Measurements from ENCODE around the gene PEX5L. TPM values are rescaled to one million over a fixed set of nuclear protein-coding genes. Genes with fewer than 3 reads are reported as not detected.

Gene PEX5L
- total RNA-seq, 2 donors from 2014 or later = 4.2 to 13.2 TPM

GRCh38 chr3:179745716-179746115 lies 291.0 kb downstream of the PEX5L start:
- H3K4me1 ChIP-seq = no peaks in the 10 kb centered on the region
- no peak overlapping the region for H3K4me3 ChIP-seq
- no peak overlapping the region for H3K27ac ChIP-seq
- peaks cover 0 to 7% of the 10 kb centered on the region in 2 donors for H3K36me3 ChIP-seq (replicated peaks in 1 of 2; ENCODE audit: insufficient read depth in 1 of 2, low read depth in 2 of 2)
- H3K9me3 ChIP-seq = no peaks in the 10 kb centered on the region
- intact Hi-C loops (cut with DNase I) = no loop called here
- 73 to 85% methylated on average over 5 of the region's 5 CpGs for WGBS, 2 donors
- DNase-seq = no peak
- no peaks in the 10 kb centered on the region for H3K27me3 ChIP-seq
- TF ChIP-seq POLR2A (IDR thresholded peaks at IDR 0.05) (no peak), CTCF (IDR thresholded peaks at IDR 0.05) (no peak)
- ATAC-seq = no peak

- Histone ChIP-seq H3K4me1 (no peaks in the 10 kb centered on the region), H3K9me3 (no peaks in the 10 kb centered on the region), H3K27ac (no peak overlapping the region), H3K4me3 (no peak overlapping the region), H3K27me3 (no peaks in the 10 kb centered on the region), H3K36me3 (replicated peaks in 1 of 2; ENCODE audit: insufficient read depth in 1 of 2, low read depth in 2 of 2) (peaks cover 0 to 7% of the 10 kb centered on the region in 2 donors)
- intact Hi-C loops (cut with DNase I) = no loop called here
- TF ChIP-seq CTCF (IDR thresholded peaks at IDR 0.05) (no peak), POLR2A (IDR thresholded peaks at IDR 0.05) (no peak)
- DNase-seq (no peak), ATAC-seq (no peak)
- 93 to 94% methylated on average over 4 of the region's 4 CpGs for WGBS, 2 donors
Measured at GRCh38 chr3:179745079-179745478, 291.7 kb downstream of the PEX5L start.
